GM23338 (cell line): Measurements from ENCODE around the gene PDE4D. TPM values are rescaled to one million over a fixed set of nuclear protein-coding genes. Genes with fewer than 3 reads are reported as not detected.

Source experiments
- ATAC-seq: fragments of 200-7000 bp; cut with Tn5 transposase; 3 replicates; pipeline ENCODE4 v1.9.1; 2020
- DNase-seq: peaks from one replicate; pipeline ENCODE4 v3.0.0-alpha.2; 2015; ENCODE audit warnings: low spot score
- H2AFZ ChIP-seq: fragments of 200-600 bp; sonication (generic); 2 replicates; pipeline ENCODE4 v1.8.0; 2016; ENCODE audit warnings: antibody characterized with exemption, mild to moderate bottlenecking, moderate library complexity
- H3F3A ChIP-seq: fragments of 200-600 bp; sonication (generic); replicated peaks from 2 replicates; pipeline ENCODE4 v1.8.0; 2017; ENCODE audit warnings: antibody characterized with exemption, mixed run types, low read depth
- H3K27ac ChIP-seq: fragments of 200-600 bp; sonication (generic); 2 replicates; pipeline ENCODE4 v1.6.1; 2016; ENCODE audit warnings: low read depth
- H3K27me3 ChIP-seq: fragments of 200-600 bp; sonication (generic); 2 replicates; pipeline ENCODE4 v1.8.0; 2016; ENCODE audit warnings: mild to moderate bottlenecking, mixed run types, moderate library complexity; ENCODE audit not compliant: insufficient read depth
- H3K36me3 ChIP-seq: fragments of 200-600 bp; sonication (generic); 2 replicates; pipeline ENCODE4 v1.8.0; 2016; ENCODE audit warnings: mild to moderate bottlenecking; ENCODE audit not compliant: insufficient read depth
- H3K4me1 ChIP-seq: fragments of 200-600 bp; sonication (generic); 2 replicates; pipeline ENCODE4 v1.8.0; 2016; ENCODE audit warnings: mild to moderate bottlenecking, moderate library complexity; ENCODE audit not compliant: insufficient read depth
- H3K4me2 ChIP-seq: fragments of 200-600 bp; sonication (generic); 2 replicates; pipeline ENCODE4 v1.7.1; 2017; ENCODE audit warnings: mixed run types
- H3K4me3 ChIP-seq: fragments of 200-600 bp; sonication (generic); 2 replicates; pipeline ENCODE4 v1.6.1; 2016; ENCODE audit warnings: mixed run types
- H3K79me2 ChIP-seq: fragments of 200-600 bp; sonication (generic); replicated peaks from 2 replicates; pipeline ENCODE4 v1.8.0; 2017; ENCODE audit warnings: mild to moderate bottlenecking; ENCODE audit not compliant: insufficient read depth
- H3K9me2 ChIP-seq: fragments of 200-600 bp; sonication (generic); 2 replicates; pipeline ENCODE4 v1.8.0; 2017; ENCODE audit not compliant: insufficient read depth
- H4K20me1 ChIP-seq: fragments of 200-600 bp; sonication (generic); replicated peaks from 2 replicates; pipeline ENCODE4 v1.8.0; 2017; ENCODE audit warnings: mild to moderate bottlenecking; ENCODE audit not compliant: insufficient read depth
- H3K27ac Mint-ChIP-seq: 2 replicates; pipeline ENCODE4 v1.8.0; 2020; ENCODE audit warnings: inconsistent platforms, mild to moderate bottlenecking, moderate library complexity, mixed read lengths
- H3K27me3 Mint-ChIP-seq: 3 replicates; pipeline ENCODE4 v1.8.0; 2022; ENCODE audit warnings: low read depth, mild to moderate bottlenecking, moderate library complexity, mixed read lengths, inconsistent platforms; ENCODE audit not compliant: insufficient read depth, poor library complexity
- H3K36me3 Mint-ChIP-seq: 3 replicates; pipeline ENCODE4 v1.8.0; 2021; ENCODE audit warnings: low read depth, mild to moderate bottlenecking, inconsistent platforms, moderate library complexity, mixed read lengths
- H3K4me1 Mint-ChIP-seq: 3 replicates; pipeline ENCODE4 v1.8.0; 2020; ENCODE audit warnings: mild to moderate bottlenecking, inconsistent platforms, mixed read lengths
- H3K4me3 Mint-ChIP-seq: 3 replicates; pipeline ENCODE4 v1.8.0; 2021; ENCODE audit warnings: moderate library complexity, mild to moderate bottlenecking, inconsistent platforms, mixed read lengths
- H3K9me3 Mint-ChIP-seq: 3 replicates; pipeline ENCODE4 v1.8.0; 2020; ENCODE audit warnings: moderate library complexity, mild to moderate bottlenecking, inconsistent platforms, mixed read lengths
- CREB1 ChIP-seq: fragments of 250-450 bp; sonication (Bioruptor Pico); IDR thresholded peaks from 2 replicates; pipeline ENCODE4 v1.5.0; 2020; ENCODE audit warnings: low read depth, mild to moderate bottlenecking, moderate library complexity
- ETS1 ChIP-seq: IDR thresholded peaks from 2 replicates; pipeline ENCODE4 v1.6.1; 2016; ENCODE audit warnings: antibody characterized with exemption
- EZH2 ChIP-seq: fragments of 200-600 bp; sonication (generic); IDR thresholded peaks from one replicate; pipeline ENCODE4 v1.8.0; 2017; ENCODE audit warnings: antibody characterized with exemption, mild to moderate bottlenecking, low read depth; ENCODE audit not compliant: unreplicated experiment
- EZH2phosphoT487 ChIP-seq: fragments of 200-600 bp; sonication (generic); IDR thresholded peaks from one replicate; pipeline ENCODE4 v1.8.1; 2018; ENCODE audit warnings: antibody characterized with exemption; ENCODE audit not compliant: unreplicated experiment
- JUNB ChIP-seq: IDR thresholded peaks from one replicate; pipeline ENCODE4 v1.6.1; 2016; ENCODE audit warnings: antibody characterized with exemption; ENCODE audit not compliant: unreplicated experiment
- NANOG ChIP-seq: IDR thresholded peaks from 2 replicates; pipeline ENCODE4 v1.6.1; 2016; ENCODE audit warnings: antibody characterized with exemption, borderline replicate concordance
- POLR2AphosphoS5 ChIP-seq: IDR thresholded peaks from 2 replicates; pipeline ENCODE4 v1.6.1; 2016; ENCODE audit warnings: antibody characterized with exemption, low read depth
- REST ChIP-seq: IDR thresholded peaks from one replicate; pipeline ENCODE4 v1.6.1; 2018; ENCODE audit warnings: antibody characterized with exemption; ENCODE audit not compliant: unreplicated experiment
- STAT1 ChIP-seq: IDR thresholded peaks from one replicate; pipeline ENCODE4 v1.6.1; 2016; ENCODE audit warnings: antibody characterized with exemption; ENCODE audit not compliant: unreplicated experiment
- ZNF114 ChIP-seq: fragments of 250-450 bp; sonication (Bioruptor Pico); IDR thresholded peaks from 2 replicates; pipeline ENCODE4 v1.5.0; 2020; ENCODE audit warnings: mild to moderate bottlenecking, moderate library complexity
- ZNF331 ChIP-seq: fragments of 250-450 bp; sonication (Bioruptor Pico); IDR thresholded peaks from 2 replicates; pipeline ENCODE4 v1.5.0; 2020; ENCODE audit warnings: low read depth, mild to moderate bottlenecking, moderate library complexity
- polyA plus RNA-seq: library from polyadenylated mRNA; unstranded; fragments of >200 nt; fragmentation: Nextera tagmentation; extraction: Ambion mirVana; gene quantifications from 2 replicates; pipeline ENCODE4 v1.2.1, GENCODE V29; 2016
- total RNA-seq: library from RNA; depleted of rRNA; stranded (reverse); fragments of >200 nt; shearing (Covaris generic); gene quantifications from 2 replicates; pipeline ENCODE4 v1.2.3, GENCODE V29; 2014
- TF ChIP-seq, protein P1 (sequence below), 2 experiments: fragments of 200-600 bp in 1 of 2; sonication (generic) in 1 of 2; conservative IDR thresholded peaks; 2 replicates each; pipeline versions ENCODE4 v1.5.1 to v1.6.1; 2016 to 2017; ENCODE audit warnings: antibody characterized with exemption in 2 of 2, low read depth in 2 of 2, mild to moderate bottlenecking in 2 of 2, moderate library complexity in 1 of 2
- TF ChIP-seq, protein P2 (sequence below): fragments of 250-450 bp; sonication (Bioruptor Pico); IDR thresholded peaks from 2 replicates; pipeline ENCODE4 v1.5.0; 2020; ENCODE audit warnings: mild to moderate bottlenecking, moderate library complexity

The PDE4D gene
- total and polyA plus RNA-seq, 2 experiments from 2014 or later = 2.1 to 4.7 TPM

GRCh38 chr5:59259237-59259636 lies 634.3 kb downstream of the PDE4D start:
- Mint-ChIP-seq H3K9me3 (no peaks in the 10 kb centered on the region), H3K27me3 (no peaks in the 10 kb centered on the region), H3K27ac (no peak overlapping the region), H3K36me3 (no peaks in the 10 kb centered on the region), H3K4me1 (no peaks in the 10 kb centered on the region), H3K4me3 (no peak overlapping the region)
- no peaks in the 10 kb centered on the region for H3K4me1 ChIP-seq
- H4K20me1 ChIP-seq = no peaks in the 10 kb centered on the region
- no peak overlapping the region for H2AFZ ChIP-seq
- no peak for DNase-seq
- H3K9me2 ChIP-seq = no peaks in the 10 kb centered on the region
- H3F3A ChIP-seq = no peaks in the 10 kb centered on the region
- TF ChIP-seq EZH2 (no peak), REST (no peak), ETS1 (no peak), POLR2AphosphoS5 (no peak), ZNF331 (no peak), JUNB (no peak), NANOG (no peak), ZNF114 (no peak), EZH2phosphoT487 (no peak), CREB1 (CRISPR knock-in tag) (no peak), STAT1 (no peak)
- TF ChIP-seq, protein P1, sequence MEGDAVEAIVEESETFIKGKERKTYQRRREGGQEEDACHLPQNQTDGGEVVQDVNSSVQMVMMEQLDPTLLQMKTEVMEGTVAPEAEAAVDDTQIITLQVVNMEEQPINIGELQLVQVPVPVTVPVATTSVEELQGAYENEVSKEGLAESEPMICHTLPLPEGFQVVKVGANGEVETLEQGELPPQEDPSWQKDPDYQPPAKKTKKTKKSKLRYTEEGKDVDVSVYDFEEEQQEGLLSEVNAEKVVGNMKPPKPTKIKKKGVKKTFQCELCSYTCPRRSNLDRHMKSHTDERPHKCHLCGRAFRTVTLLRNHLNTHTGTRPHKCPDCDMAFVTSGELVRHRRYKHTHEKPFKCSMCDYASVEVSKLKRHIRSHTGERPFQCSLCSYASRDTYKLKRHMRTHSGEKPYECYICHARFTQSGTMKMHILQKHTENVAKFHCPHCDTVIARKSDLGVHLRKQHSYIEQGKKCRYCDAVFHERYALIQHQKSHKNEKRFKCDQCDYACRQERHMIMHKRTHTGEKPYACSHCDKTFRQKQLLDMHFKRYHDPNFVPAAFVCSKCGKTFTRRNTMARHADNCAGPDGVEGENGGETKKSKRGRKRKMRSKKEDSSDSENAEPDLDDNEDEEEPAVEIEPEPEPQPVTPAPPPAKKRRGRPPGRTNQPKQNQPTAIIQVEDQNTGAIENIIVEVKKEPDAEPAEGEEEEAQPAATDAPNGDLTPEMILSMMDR (conservative IDR thresholded peaks at IDR 0.05; ENCODE audit: low read depth in 2 of 2) = no peak
- TF ChIP-seq, protein P2, sequence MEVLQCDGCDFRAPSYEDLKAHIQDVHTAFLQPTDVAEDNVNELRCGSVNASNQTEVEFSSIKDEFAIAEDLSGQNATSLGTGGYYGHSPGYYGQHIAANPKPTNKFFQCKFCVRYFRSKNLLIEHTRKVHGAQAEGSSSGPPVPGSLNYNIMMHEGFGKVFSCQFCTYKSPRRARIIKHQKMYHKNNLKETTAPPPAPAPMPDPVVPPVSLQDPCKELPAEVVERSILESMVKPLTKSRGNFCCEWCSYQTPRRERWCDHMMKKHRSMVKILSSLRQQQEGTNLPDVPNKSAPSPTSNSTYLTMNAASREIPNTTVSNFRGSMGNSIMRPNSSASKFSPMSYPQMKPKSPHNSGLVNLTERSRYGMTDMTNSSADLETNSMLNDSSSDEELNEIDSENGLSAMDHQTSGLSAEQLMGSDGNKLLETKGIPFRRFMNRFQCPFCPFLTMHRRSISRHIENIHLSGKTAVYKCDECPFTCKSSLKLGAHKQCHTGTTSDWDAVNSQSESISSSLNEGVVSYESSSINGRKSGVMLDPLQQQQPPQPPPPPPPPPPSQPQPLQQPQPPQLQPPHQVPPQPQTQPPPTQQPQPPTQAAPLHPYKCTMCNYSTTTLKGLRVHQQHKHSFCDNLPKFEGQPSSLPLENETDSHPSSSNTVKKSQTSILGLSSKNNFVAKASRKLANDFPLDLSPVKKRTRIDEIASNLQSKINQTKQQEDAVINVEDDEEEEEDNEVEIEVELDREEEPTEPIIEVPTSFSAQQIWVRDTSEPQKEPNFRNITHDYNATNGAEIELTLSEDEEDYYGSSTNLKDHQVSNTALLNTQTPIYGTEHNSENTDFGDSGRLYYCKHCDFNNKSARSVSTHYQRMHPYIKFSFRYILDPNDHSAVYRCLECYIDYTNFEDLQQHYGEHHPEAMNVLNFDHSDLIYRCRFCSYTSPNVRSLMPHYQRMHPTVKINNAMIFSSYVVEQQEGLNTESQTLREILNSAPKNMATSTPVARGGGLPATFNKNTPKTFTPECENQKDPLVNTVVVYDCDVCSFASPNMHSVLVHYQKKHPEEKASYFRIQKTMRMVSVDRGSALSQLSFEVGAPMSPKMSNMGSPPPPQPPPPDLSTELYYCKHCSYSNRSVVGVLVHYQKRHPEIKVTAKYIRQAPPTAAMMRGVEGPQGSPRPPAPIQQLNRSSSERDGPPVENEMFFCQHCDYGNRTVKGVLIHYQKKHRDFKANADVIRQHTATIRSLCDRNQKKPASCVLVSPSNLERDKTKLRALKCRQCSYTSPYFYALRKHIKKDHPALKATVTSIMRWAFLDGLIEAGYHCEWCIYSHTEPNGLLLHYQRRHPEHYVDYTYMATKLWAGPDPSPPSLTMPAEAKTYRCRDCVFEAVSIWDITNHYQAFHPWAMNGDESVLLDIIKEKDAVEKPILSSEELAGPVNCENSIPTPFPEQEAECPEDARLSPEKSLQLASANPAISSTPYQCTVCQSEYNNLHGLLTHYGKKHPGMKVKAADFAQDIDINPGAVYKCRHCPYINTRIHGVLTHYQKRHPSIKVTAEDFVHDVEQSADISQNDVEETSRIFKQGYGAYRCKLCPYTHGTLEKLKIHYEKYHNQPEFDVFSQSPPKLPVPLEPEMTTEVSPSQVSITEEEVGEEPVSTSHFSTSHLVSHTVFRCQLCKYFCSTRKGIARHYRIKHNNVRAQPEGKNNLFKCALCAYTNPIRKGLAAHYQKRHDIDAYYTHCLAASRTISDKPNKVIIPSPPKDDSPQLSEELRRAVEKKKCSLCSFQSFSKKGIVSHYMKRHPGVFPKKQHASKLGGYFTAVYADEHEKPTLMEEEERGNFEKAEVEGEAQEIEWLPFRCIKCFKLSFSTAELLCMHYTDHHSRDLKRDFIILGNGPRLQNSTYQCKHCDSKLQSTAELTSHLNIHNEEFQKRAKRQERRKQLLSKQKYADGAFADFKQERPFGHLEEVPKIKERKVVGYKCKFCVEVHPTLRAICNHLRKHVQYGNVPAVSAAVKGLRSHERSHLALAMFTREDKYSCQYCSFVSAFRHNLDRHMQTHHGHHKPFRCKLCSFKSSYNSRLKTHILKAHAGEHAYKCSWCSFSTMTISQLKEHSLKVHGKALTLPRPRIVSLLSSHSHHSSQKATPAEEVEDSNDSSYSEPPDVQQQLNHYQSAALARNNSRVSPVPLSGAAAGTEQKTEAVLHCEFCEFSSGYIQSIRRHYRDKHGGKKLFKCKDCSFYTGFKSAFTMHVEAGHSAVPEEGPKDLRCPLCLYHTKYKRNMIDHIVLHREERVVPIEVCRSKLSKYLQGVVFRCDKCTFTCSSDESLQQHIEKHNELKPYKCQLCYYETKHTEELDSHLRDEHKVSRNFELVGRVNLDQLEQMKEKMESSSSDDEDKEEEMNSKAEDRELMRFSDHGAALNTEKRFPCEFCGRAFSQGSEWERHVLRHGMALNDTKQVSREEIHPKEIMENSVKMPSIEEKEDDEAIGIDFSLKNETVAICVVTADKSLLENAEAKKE (CRISPR knock-in tag) = no peak
- H3K27ac ChIP-seq = no peak overlapping the region
- no peak overlapping the region for H3K4me2 ChIP-seq
- no peaks in the 10 kb centered on the region for H3K36me3 ChIP-seq
- H3K27me3 ChIP-seq = no peaks in the 10 kb centered on the region
- no peak for ATAC-seq
- no peaks in the 10 kb centered on the region for H3K79me2 ChIP-seq
- no peak overlapping the region for H3K4me3 ChIP-seq
